ENCODE results near the gene GBF1.

GRCh38 chr10:102220612-102221011, 24.7 kb upstream of the GBF1 start:
- TF ChIP-seq CTCF (IDR thresholded peaks at IDR 0.05 in 4 of 5, conservative IDR thresholded peaks at IDR 0.05 in 1 of 5), result no peak
- TF ChIP-seq POLR2A (IDR thresholded peaks at IDR 0.05), result no peak

Measured in gastrocnemius medialis (tissue), 4 donors.